Chondrocyte (in vitro differentiated cells): ENCODE data around the gene IL1RAPL1. TPM values are rescaled to one million over a fixed set of nuclear protein-coding genes. Genes with fewer than 3 reads are reported as not detected.

Experiments
- DNase-seq: peaks from one replicate; pipeline ENCODE4 v3.0.0; 2021; ENCODE audit warnings: mixed read lengths, low spot score
- H3K27ac Mint-ChIP-seq: one replicate; pipeline ENCODE4 v1.8.0; 2021; ENCODE audit warnings: mild to moderate bottlenecking, moderate library complexity, mixed read lengths; ENCODE audit not compliant: unreplicated experiment
- H3K27me3 Mint-ChIP-seq: 2 replicates; pipeline ENCODE4 v1.8.0; 2021; ENCODE audit warnings: low read depth, mixed read lengths
- H3K36me3 Mint-ChIP-seq: 2 replicates; pipeline ENCODE4 v1.8.0; 2021; ENCODE audit warnings: low read depth, mixed read lengths
- H3K4me1 Mint-ChIP-seq: 2 replicates; pipeline ENCODE4 v1.8.0; 2021; ENCODE audit warnings: low read depth, mild to moderate bottlenecking, mixed read lengths
- H3K4me3 Mint-ChIP-seq: one replicate; pipeline ENCODE4 v1.8.0; 2021; ENCODE audit warnings: mild to moderate bottlenecking, moderate library complexity, mixed read lengths; ENCODE audit not compliant: unreplicated experiment
- H3K9me3 Mint-ChIP-seq: 2 replicates; pipeline ENCODE4 v1.8.0; 2021; ENCODE audit warnings: low read depth, mixed read lengths
- total RNA-seq: library from RNA; stranded (reverse); gene quantifications from 3 replicates; pipeline ENCODE4 v1.2.1, GENCODE V29; 2021
- TF ChIP-seq, protein P1 (sequence below): fragments of 200-600 bp; sonication (generic); IDR thresholded peaks from 2 replicates; pipeline ENCODE4 v1.5.0; 2021; ENCODE audit warnings: antibody characterized with exemption, mild to moderate bottlenecking, moderate library complexity

IL1RAPL1 gene
- total RNA-seq, 1 donor from 2014 or later = not detected

DNA sequence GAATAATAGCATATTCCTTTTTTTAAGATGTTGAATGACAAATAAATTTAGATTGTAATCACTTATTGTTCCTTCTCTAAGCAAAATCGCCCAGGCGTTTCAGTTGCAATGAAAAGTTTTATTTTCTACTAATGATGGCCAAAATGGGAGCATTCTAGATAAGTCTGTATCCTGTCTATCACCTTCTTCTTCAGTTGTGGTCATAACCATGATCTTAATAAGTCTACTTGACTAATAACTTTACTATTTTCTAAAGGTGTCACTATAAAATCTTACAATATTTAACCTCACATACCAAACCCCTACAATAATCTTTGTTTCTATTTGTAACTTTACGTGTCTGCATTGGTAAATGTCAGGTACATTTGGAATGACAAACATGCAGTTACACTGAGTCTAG is 904.4 kb downstream of the IL1RAPL1 start:
- Mint-ChIP-seq H3K27me3 (peaks cover 8% of the 10 kb centered on the region), H3K4me1 (no peaks in the 10 kb centered on the region), H3K9me3 (no peaks in the 10 kb centered on the region), H3K27ac (no peak overlapping the region), H3K4me3 (no peak overlapping the region), H3K36me3 (no peaks in the 10 kb centered on the region)
- TF ChIP-seq, protein P1, sequence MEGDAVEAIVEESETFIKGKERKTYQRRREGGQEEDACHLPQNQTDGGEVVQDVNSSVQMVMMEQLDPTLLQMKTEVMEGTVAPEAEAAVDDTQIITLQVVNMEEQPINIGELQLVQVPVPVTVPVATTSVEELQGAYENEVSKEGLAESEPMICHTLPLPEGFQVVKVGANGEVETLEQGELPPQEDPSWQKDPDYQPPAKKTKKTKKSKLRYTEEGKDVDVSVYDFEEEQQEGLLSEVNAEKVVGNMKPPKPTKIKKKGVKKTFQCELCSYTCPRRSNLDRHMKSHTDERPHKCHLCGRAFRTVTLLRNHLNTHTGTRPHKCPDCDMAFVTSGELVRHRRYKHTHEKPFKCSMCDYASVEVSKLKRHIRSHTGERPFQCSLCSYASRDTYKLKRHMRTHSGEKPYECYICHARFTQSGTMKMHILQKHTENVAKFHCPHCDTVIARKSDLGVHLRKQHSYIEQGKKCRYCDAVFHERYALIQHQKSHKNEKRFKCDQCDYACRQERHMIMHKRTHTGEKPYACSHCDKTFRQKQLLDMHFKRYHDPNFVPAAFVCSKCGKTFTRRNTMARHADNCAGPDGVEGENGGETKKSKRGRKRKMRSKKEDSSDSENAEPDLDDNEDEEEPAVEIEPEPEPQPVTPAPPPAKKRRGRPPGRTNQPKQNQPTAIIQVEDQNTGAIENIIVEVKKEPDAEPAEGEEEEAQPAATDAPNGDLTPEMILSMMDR = no peak
- no peak for DNase-seq

DNA sequence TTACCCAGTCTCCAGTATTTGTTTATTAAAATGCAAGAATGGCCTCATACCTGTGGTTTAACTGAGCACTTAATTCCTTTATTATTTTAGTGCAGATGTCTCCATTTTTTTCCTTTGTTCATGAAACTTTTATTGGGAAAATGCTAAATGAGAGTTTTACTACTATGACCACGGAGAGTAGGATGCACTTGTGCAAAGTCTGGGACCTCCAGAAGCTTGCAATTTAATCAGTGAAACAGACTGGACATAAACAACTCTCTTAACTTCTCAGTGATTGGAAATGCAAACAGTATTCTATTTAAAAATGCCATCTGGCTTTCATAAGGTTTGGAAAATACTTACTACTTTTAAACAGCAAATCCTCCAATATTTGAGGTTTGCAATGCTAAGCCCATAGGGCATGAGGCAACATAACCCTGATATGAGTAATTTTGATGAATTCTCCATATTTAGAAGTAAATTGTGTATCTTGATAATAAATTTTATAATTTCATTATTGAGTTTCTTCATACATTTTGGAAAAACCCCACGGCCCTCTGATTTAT is 909.5 kb downstream of the IL1RAPL1 start:
- no peak for DNase-seq
- TF ChIP-seq, protein P1 = no peak
- no peaks in the 10 kb centered on the region for H3K4me1 Mint-ChIP-seq
- H3K27me3 Mint-ChIP-seq = peaks cover 6% of the 10 kb centered on the region
- no peak overlapping the region for H3K27ac Mint-ChIP-seq
- H3K9me3 Mint-ChIP-seq = peaks cover 7% of the 10 kb centered on the region
- H3K36me3 Mint-ChIP-seq = no peaks in the 10 kb centered on the region
- no peak overlapping the region for H3K4me3 Mint-ChIP-seq

DNA sequence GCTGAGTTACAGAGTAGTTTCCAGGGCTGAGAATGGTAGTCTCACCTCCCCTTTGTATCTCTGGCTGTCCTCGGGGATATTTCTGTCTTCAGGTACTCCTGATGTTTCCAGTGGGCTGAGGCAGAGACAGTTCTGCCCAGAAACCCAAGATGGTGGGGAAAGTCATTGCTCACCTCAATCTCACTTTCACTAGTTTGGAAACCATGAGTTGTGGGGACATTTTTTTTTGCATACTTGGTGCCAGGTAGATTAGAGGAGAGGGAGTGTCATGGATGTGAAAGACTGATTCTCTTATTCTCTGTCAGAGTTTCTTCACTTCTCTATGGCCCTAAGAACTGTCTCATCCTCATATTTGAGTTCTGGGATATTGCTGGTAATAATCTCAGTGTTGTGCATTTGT is 919.5 kb downstream of the IL1RAPL1 start:
- H3K4me1 Mint-ChIP-seq = no peaks in the 10 kb centered on the region
- no peak overlapping the region for H3K27ac Mint-ChIP-seq
- H3K27me3 Mint-ChIP-seq = peaks cover 5% of the 10 kb centered on the region
- H3K4me3 Mint-ChIP-seq = no peak overlapping the region
- TF ChIP-seq, protein P1 = no peak
- DNase-seq = no peak
- peaks cover 14% of the 10 kb centered on the region for H3K9me3 Mint-ChIP-seq
- no peaks in the 10 kb centered on the region for H3K36me3 Mint-ChIP-seq

DNA sequence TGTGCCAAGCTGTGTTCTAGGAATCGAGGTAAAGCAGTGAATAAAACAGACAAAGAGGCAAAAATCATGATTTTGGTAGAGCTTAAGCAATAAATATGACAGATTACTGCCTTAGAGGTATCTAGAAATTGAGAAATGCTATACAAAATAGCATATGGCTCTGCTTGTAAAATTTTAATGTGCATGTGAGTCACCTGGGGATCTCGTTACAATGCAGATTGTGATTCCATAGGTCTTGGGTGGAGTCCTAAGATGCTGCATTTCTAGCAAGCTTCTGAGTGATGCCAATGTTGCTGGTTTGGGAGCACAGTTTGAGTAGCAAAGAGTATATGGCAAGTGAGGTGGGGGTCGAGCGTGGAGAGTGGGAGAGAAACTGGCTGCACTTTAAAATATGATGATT is 930.9 kb downstream of the IL1RAPL1 start:
- H3K36me3 Mint-ChIP-seq = no peaks in the 10 kb centered on the region
- H3K27me3 Mint-ChIP-seq = peaks cover 4% of the 10 kb centered on the region
- no peak overlapping the region for H3K4me3 Mint-ChIP-seq
- DNase-seq = no peak
- TF ChIP-seq, protein P1 = no peak
- H3K9me3 Mint-ChIP-seq = no peaks in the 10 kb centered on the region
- no peak overlapping the region for H3K27ac Mint-ChIP-seq
- H3K4me1 Mint-ChIP-seq = no peaks in the 10 kb centered on the region

DNA sequence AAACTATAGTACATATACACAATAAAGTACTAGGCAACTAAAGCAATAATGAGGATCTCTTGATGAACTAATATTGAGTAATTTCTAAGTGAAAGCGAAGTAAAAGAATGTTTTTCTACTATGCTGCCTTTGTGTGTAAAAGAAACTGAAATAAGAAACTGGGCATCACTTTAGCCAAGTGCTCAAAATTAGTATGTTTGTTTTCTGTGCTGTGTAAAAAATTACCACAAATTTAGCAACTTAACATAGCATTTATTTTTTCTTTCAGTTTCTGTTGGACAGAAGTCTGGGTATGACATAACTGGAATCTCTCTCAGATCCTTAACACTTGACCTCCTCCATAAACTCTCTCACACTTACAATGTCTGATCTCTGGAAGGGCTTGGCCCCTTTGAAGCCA is 941.0 kb downstream of the IL1RAPL1 start:
- Mint-ChIP-seq H3K27ac (no peak overlapping the region), H3K36me3 (no peaks in the 10 kb centered on the region), H3K9me3 (no peaks in the 10 kb centered on the region), H3K4me1 (no peaks in the 10 kb centered on the region), H3K27me3 (peaks cover 5% of the 10 kb centered on the region), H3K4me3 (no peak overlapping the region)
- no peak for DNase-seq
- TF ChIP-seq, protein P1 = no peak
